ENCODE data around the gene CASP14.

Gene CASP14

DNA sequence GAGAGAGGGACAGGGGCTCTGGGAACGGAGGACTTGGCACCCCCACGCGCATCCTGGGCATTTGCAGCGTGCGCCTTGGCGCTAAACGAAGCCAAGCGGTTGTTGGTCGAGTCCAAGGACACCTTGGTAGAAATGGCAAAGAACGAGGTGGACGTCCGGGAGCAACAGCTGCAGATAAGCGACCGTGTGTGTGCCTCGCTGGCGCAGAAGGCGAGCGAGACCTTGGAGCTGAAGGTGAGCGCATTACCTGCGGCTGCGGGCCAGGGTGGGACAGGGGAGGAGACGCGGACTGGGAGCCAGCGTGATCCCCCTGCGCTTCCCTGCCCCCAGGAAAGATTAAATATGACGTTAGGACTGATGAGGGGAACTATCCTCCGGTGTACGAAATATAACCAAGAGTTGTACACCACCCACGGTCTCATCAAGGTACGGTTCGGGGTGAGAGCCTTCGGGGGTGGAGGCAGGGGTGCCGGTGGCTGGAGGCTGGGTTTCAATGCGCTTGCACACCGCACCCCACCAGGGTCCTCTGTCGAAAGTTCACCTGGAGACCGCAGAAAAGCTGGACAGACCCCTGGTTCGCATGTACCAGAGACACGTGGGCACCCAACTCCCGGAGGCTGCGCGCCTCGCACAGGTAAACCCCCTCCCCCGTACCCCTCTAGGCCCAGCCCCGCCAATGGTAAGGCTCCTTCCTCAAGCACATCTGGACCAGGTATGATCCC, 27.8 kb upstream of the CASP14 start:
- TF ChIP-seq, protein P1, sequence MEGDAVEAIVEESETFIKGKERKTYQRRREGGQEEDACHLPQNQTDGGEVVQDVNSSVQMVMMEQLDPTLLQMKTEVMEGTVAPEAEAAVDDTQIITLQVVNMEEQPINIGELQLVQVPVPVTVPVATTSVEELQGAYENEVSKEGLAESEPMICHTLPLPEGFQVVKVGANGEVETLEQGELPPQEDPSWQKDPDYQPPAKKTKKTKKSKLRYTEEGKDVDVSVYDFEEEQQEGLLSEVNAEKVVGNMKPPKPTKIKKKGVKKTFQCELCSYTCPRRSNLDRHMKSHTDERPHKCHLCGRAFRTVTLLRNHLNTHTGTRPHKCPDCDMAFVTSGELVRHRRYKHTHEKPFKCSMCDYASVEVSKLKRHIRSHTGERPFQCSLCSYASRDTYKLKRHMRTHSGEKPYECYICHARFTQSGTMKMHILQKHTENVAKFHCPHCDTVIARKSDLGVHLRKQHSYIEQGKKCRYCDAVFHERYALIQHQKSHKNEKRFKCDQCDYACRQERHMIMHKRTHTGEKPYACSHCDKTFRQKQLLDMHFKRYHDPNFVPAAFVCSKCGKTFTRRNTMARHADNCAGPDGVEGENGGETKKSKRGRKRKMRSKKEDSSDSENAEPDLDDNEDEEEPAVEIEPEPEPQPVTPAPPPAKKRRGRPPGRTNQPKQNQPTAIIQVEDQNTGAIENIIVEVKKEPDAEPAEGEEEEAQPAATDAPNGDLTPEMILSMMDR (IDR thresholded peaks at IDR 0.05; ENCODE audit: low read depth, low read length, missing control alignments): no peak
- in situ Hi-C loops (cut with HindIII; ENCODE audit: low sequenced_read_pairs): no loop called here
- H3K4me3 ChIP-seq (ENCODE audit: low read depth, low read length): no peak overlapping the region
- no peak for DNase-seq (ENCODE audit: low read depth)

DNA sequence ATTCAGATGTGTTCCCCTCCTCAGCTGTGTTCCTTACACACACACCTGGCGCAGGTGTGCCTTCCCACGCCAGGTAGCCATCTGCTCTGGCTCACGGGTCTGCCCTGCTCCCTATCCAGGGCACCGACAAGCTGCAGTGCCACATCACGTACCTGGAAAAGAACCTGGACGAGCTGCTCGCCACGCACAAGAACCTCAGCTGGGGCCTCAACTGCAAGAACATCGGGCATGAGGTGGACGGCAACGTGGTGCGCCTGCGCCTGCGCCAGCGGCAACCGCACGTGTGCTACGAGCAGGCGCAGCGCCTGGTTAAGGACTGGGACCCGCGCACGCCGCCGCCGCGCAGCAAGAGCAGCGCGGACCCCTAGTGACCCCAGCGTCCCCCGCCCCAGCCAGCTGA, 26.5 kb upstream of the CASP14 start:
- TF ChIP-seq, protein P1 (IDR thresholded peaks at IDR 0.05; ENCODE audit: low read depth, low read length, missing control alignments): no peak
- no peak overlapping the region for H3K4me3 ChIP-seq (ENCODE audit: low read depth, low read length)
- no peak for DNase-seq (ENCODE audit: low read depth)
- in situ Hi-C loops (cut with HindIII; ENCODE audit: low sequenced_read_pairs): no loop called here

DNA sequence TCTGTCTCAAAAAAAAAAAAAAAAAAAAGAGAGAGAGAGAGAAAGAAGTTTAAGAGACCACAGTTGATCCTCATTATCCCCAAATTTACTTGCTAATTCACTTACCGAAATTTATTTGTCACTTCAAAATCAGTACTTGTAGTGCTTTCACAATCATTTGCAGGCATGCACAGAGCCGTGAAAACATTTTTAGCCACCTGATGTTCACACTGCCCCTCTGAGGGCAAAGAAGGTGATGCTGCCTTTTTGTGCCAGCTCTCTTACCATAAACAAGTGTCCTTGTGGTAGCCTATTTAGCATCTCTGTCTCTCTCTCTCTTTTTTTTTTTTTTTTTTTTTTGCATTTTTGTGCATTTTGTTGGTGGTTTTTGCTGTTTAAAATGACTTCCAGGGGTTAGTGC, 24.1 kb upstream of the CASP14 start:
- in situ Hi-C loops (cut with HindIII; ENCODE audit: low sequenced_read_pairs): no loop called here
- TF ChIP-seq, protein P1 (IDR thresholded peaks at IDR 0.05; ENCODE audit: low read depth, low read length, missing control alignments): no peak
- H3K4me3 ChIP-seq (ENCODE audit: low read depth, low read length): no peak overlapping the region
- DNase-seq (ENCODE audit: low read depth): no peak

- in situ Hi-C loops (cut with HindIII; ENCODE audit: low sequenced_read_pairs): no loop called here
- DNase-seq (ENCODE audit: low read depth): no peak
- TF ChIP-seq, protein P1 (IDR thresholded peaks at IDR 0.05; ENCODE audit: low read depth, low read length, missing control alignments): no peak
- H3K4me3 ChIP-seq (ENCODE audit: low read depth, low read length): no peak overlapping the region
These were observed 20.8 kb upstream of the CASP14 start for GRCh38 chr19:15028490-15028889.

DNA sequence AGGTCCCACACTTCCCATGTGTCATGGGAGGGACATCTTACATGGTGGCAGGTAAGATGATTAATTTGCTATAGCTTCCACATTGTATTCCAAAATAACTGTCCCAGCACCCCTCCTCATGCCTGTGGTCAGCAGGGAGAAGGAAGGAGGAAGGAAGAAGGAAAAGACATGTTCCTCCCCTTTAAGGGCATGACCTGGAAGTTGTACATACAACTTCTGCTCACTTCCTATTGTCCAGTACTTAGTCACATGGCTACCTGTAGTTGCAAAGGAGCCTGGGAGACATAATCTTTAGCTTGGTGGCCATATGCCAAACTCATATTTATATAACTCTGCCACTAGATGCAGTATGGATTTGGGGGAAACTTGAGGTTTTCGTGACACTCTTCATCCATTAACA, 17.6 kb upstream of the CASP14 start:
- H3K4me3 ChIP-seq (ENCODE audit: low read depth, low read length): no peak overlapping the region
- TF ChIP-seq, protein P1 (IDR thresholded peaks at IDR 0.05; ENCODE audit: low read depth, low read length, missing control alignments): no peak
- DNase-seq (ENCODE audit: low read depth): no peak
- in situ Hi-C loops (cut with HindIII; ENCODE audit: low sequenced_read_pairs): no loop called here

DNA sequence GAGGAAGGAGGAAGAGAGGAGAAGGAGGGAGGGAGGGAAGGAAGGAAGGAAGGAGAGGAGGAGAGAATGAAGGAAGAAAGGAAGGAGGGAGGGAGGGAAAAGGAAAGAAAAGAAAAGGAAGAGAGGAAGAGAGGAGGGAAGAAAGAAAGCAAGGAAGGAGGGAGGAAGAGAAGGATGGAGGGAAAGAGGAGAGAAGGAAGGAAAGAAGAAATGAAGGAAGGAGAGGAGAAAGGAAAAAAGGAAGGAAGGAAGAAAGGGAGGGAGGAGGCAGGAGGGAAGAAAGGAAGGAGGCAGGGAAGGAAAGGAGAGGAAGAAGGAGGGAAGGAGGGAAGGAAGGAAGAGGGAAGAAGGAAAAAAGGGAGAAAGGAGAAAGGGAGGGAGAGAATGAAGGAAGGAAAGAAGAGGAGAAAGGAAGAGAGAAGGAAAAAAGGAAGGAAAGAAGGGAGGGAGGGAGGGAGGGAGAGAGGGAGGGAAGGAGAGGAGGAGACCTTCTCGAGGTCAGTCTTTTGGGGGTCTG, 13.4 kb upstream of the CASP14 start:
- in situ Hi-C loops (cut with HindIII; ENCODE audit: low sequenced_read_pairs): no loop called here
- TF ChIP-seq, protein P1 (IDR thresholded peaks at IDR 0.05; ENCODE audit: low read depth, low read length, missing control alignments): no peak
- no peak overlapping the region for H3K4me3 ChIP-seq (ENCODE audit: low read depth, low read length)
- no peak for DNase-seq (ENCODE audit: low read depth)
